ENCODE measurements around the gene CBX8. TPM values are rescaled to one million over a fixed set of nuclear protein-coding genes. Genes with fewer than 3 reads are reported as not detected.
"Not testable (repeated sequence)": the region's sequence is repeated elsewhere in the genome, so short reads cannot be mapped to it uniquely, and the experiment has no call there.

Gene CBX8
- polyA plus RNA-seq, 1 experiment, result 0.32 TPM

DNA sequence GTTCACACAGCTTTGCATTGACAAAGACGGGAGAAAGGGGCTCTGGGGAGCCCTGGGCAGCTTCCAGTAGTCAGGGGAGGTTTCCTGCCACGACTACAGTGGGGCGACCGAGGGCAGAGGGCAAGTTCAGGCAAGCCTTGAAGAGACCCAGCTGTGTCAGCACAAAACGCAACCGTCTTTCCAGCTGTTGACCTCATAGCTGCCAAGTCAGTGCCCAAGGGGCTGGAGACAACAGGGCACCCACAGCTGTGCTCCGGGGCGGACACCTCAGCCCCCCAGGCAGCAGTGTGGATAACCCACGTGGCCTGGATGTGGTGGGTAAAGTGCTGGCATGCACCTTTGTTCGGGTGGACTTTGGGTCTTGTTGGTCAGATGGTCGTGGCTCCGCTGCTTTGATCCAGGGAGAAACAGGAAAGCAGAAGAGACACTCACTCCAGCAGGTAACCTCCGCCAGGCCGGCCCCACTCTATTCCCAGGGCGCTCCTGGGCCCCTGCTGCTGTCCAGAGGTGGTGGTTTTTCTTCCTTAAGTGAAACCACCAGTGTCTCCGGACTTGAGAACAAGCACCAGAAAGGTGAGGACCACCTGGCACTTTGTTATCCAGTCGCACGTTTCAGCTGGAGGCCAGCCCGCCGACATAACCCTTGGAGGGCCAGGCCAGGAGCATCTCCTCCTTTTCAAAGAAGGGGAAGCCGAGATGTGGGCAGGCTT, 36.5 kb downstream of the CBX8 start:
- POLR2A ChIA-PET, result no interaction called here
- no peak for DNase-seq (ENCODE audit: low read depth)
- CTCF ChIA-PET, result interaction anchor here (0.6 to 2.8 kb wide), 2 partner anchors 14 to 19 kb away, joined by 3 to 12 read pairs; no protein-coding TSS in a partner anchor

DNA sequence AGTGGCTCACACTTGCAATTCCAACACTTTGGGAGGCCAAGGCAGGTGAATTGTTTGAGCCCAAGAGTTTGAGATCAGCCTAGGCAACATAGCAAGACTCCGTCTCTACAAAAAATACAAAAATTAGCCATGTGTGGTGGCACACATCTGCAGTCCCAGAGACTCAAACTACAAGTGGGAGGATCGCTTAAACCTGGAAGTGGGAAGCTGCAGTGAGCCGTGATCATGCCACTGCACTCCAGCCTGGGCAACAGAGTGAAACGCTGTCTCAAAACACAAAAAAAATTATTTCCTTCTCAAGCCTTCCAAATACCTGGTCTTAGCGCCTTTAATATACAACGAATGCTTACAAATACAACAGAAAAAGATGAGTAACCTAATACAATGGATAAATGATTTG, 38.6 kb downstream of the CBX8 start:
- TF ChIP-seq, protein P1, sequence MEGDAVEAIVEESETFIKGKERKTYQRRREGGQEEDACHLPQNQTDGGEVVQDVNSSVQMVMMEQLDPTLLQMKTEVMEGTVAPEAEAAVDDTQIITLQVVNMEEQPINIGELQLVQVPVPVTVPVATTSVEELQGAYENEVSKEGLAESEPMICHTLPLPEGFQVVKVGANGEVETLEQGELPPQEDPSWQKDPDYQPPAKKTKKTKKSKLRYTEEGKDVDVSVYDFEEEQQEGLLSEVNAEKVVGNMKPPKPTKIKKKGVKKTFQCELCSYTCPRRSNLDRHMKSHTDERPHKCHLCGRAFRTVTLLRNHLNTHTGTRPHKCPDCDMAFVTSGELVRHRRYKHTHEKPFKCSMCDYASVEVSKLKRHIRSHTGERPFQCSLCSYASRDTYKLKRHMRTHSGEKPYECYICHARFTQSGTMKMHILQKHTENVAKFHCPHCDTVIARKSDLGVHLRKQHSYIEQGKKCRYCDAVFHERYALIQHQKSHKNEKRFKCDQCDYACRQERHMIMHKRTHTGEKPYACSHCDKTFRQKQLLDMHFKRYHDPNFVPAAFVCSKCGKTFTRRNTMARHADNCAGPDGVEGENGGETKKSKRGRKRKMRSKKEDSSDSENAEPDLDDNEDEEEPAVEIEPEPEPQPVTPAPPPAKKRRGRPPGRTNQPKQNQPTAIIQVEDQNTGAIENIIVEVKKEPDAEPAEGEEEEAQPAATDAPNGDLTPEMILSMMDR (IDR thresholded peaks at IDR 0.05; ENCODE audit: insufficient read depth, low read depth, low read length), result no peak
- DNase-seq (ENCODE audit: low read depth), result no peak
- Histone ChIP-seq H3K36me3 (ENCODE audit: control insufficient read depth, insufficient read depth, low read length) (no peaks in the 10 kb centered on the region), H3K27me3 (ENCODE audit: control insufficient read depth, insufficient read depth, low read length) (peaks cover 3% of the 10 kb centered on the region; the same call in 1 of the 2 replicates), H3K4me3 (ENCODE audit: low read depth, low read length) (no peak overlapping the region)
- ChIA-PET POLR2A (no interaction called here), CTCF (interaction anchor here (1.3 to 2.8 kb wide), 3 partner anchors 12 to 17 kb away, joined by 3 to 12 read pairs (median 4); no protein-coding TSS in a partner anchor)

More for the DNA sequence above, 36.5 kb downstream of the CBX8 start:
- Histone ChIP-seq H3K27me3 (ENCODE audit: control insufficient read depth, insufficient read depth, low read length) (peaks cover 3% of the 10 kb centered on the region; the same call in 1 of the 2 replicates), H3K36me3 (ENCODE audit: control insufficient read depth, insufficient read depth, low read length) (no peaks in the 10 kb centered on the region), H3K4me3 (ENCODE audit: low read depth, low read length) (no peak overlapping the region)
- TF ChIP-seq, protein P1 (IDR thresholded peaks at IDR 0.05; ENCODE audit: insufficient read depth, low read depth, low read length), result no peak

DNA sequence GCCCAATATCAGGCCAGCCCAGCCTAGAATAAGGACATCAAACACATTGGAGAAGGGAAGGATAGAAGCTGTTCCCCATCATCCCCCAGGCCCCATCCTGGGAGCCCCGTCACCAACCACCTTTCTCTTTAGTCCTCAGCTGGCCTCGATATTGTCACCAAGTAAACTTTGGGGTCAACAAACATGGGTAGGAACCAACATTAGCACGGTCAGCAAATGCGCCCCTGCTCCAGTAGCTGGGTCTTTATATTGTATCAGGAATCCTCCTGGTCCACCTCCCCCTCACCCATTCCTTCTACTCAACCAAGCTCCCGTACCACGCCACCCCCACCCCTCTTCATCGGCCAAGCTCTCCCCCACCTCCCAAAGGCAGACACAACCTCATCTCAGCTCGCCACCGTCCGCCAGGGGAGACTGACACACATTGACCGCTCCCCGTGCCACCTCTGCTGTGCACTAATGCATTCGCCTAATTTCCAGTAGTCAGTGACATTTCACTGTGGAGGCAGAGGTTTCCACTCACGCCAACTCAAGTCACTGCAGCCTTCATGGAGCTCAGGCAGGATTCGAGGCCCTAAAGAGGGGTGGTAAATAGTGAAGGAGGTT, 39.6 kb downstream of the CBX8 start:
- ChIA-PET CTCF (interaction anchor here (1.4 kb wide), 1 partner anchor 13 kb away, joined by 4 read pairs; no protein-coding TSS in a partner anchor), POLR2A (no interaction called here)
- H3K36me3 ChIP-seq (ENCODE audit: control insufficient read depth, insufficient read depth, low read length), result no peaks in the 10 kb centered on the region
- H3K4me3 ChIP-seq (ENCODE audit: low read depth, low read length), result no peak overlapping the region
- TF ChIP-seq, protein P1 (IDR thresholded peaks at IDR 0.05; ENCODE audit: insufficient read depth, low read depth, low read length), result no peak
- peaks cover 3% of the 10 kb centered on the region; the same call in 1 of the 2 replicates for H3K27me3 ChIP-seq (ENCODE audit: control insufficient read depth, insufficient read depth, low read length)
- DNase-seq (ENCODE audit: low read depth), result no peak

DNA sequence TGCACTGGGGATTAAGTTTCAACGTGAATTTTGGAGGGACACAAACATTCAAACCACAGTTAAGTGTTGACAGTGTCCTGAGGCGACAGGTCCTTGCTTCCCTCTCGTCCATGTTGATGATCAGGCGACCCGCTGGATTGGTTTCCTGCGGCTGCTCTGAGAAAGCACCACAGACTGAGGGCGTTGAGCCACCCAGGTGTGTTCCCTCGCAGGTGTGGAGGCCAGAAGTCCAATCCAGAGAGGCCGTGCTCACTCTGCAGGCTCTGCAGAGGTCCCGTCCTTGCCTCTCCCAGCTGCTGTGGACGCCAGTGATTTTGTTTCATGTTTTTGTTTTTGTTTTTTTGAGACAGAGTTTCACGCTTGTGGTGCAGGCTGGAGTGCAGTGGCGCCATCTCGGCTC, 41.3 kb downstream of the CBX8 start:
- H3K36me3 ChIP-seq (ENCODE audit: control insufficient read depth, insufficient read depth, low read length), result no peaks in the 10 kb centered on the region
- TF ChIP-seq, protein P1 (IDR thresholded peaks at IDR 0.05; ENCODE audit: insufficient read depth, low read depth, low read length), result no peak
- ChIA-PET CTCF (interaction anchor here (1.2 kb wide), 1 partner anchor 14 kb away, joined by 3 read pairs; no protein-coding TSS in a partner anchor), POLR2A (no interaction called here)
- no peak for DNase-seq (ENCODE audit: low read depth)
- peaks cover 5% of the 10 kb centered on the region; the same call in 1 of the 2 replicates for H3K27me3 ChIP-seq (ENCODE audit: control insufficient read depth, insufficient read depth, low read length)
- no peak overlapping the region for H3K4me3 ChIP-seq (ENCODE audit: low read depth, low read length)

DNA sequence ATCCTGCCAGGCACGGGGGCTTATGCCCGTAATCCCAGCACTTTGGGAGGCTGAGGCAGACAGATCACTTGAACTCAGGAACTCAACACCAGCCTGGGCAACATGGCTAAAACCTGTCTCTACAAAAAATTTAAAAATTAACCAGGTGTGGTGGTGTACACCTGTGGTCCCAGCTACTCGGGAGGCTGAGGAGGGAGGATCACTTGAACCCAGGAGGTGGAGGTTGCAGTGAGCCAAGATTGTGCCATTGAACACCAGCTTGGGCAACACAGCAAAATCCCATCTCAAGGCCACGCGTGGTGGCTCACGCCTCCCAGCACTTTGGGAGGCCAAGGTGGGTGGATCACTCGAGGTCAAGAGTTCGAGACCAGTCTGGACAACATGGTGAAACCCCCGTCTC, 42.0 kb downstream of the CBX8 start:
- POLR2A ChIA-PET; H3K36me3 ChIP-seq (ENCODE audit: control insufficient read depth, insufficient read depth, low read length); H3K27me3 ChIP-seq (ENCODE audit: control insufficient read depth, insufficient read depth, low read length); DNase-seq (ENCODE audit: low read depth); H3K4me3 ChIP-seq (ENCODE audit: low read depth, low read length): not testable (repeated sequence)
- CTCF ChIA-PET, result interaction anchor here (1.2 to 4.0 kb wide), 2 partner anchors 13 kb away, joined by 3 to 24 read pairs; no protein-coding TSS in a partner anchor
